Liver (tissue), 3 donors: ENCODE measurements around the gene SLC44A1.

Source experiments
- CTCF ChIP-seq: fragments of 150-350 bp; IDR thresholded peaks from 2 replicates; pipeline ENCODE4 v1.5.1; 2017; ENCODE audit warnings: improper control_type of control experiment, low read depth, low read length; ENCODE audit not compliant: missing input control
- EGR1 ChIP-seq, 2 donors: IDR thresholded peaks; 2 replicates each; pipeline ENCODE4 v1.6.1; 2016 to 2018; ENCODE audit warnings: antibody characterized with exemption in 2 of 2, low read depth in 2 of 2
- FOXA2 ChIP-seq: IDR thresholded peaks from 2 replicates; pipeline ENCODE4 v1.6.1; 2016; ENCODE audit warnings: antibody characterized with exemption
- NR2F2 ChIP-seq: IDR thresholded peaks from 2 replicates; pipeline ENCODE4 v1.6.1; 2016; ENCODE audit warnings: antibody characterized with exemption
- RXRA ChIP-seq, 2 donors: IDR thresholded peaks; 2 replicates each; pipeline ENCODE4 v1.6.1; 2017 to 2018; ENCODE audit warnings: antibody characterized with exemption in 2 of 2, mild to moderate bottlenecking in 1 of 2
- TF ChIP-seq, protein P1 (sequence below): IDR thresholded peaks from 2 replicates; pipeline ENCODE4 v1.6.1; 2016; ENCODE audit warnings: antibody characterized with exemption
- TF ChIP-seq, protein P2 (sequence below): IDR thresholded peaks from 2 replicates; pipeline ENCODE4 v1.6.1; 2016; ENCODE audit warnings: antibody characterized with exemption
- donor health status: healthy.
- donor health status: healthy.

DNA sequence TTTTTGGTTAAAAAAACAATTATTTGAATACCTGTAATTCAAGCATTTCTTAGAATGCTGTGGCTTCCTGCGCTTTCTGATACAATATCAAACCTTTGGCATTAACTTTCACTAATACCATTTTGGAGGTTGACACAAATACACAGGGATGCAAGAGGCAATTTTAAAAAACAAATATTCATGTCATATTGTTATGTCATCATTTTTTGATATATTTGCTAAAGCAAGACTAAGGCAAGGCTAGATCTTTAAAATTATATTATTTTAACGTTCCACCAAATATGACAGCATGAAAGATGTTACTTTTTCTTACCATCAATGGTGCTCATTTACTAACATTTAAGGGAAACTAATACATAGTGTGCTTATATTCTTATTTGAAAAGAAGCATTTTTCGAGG lies 110.0 kb downstream of the SLC44A1 start:
- TF ChIP-seq CTCF (no peak), RXRA (IDR thresholded peaks at IDR 0.05) (no peak), NR2F2 (no peak), EGR1 (IDR thresholded peaks at IDR 0.05; ENCODE audit: low read depth in 2 of 2) (no peak), FOXA2 (no peak)
- TF ChIP-seq, protein P1, sequence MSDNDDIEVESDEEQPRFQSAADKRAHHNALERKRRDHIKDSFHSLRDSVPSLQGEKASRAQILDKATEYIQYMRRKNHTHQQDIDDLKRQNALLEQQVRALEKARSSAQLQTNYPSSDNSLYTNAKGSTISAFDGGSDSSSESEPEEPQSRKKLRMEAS, result no peak
- TF ChIP-seq, protein P2, sequence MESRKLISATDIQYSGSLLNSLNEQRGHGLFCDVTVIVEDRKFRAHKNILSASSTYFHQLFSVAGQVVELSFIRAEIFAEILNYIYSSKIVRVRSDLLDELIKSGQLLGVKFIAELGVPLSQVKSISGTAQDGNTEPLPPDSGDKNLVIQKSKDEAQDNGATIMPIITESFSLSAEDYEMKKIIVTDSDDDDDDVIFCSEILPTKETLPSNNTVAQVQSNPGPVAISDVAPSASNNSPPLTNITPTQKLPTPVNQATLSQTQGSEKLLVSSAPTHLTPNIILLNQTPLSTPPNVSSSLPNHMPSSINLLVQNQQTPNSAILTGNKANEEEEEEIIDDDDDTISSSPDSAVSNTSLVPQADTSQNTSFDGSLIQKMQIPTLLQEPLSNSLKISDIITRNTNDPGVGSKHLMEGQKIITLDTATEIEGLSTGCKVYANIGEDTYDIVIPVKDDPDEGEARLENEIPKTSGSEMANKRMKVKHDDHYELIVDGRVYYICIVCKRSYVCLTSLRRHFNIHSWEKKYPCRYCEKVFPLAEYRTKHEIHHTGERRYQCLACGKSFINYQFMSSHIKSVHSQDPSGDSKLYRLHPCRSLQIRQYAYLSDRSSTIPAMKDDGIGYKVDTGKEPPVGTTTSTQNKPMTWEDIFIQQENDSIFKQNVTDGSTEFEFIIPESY, result no peak
